Effector CD8-positive, alpha-beta T cell (primary cell): ENCODE measurements around the gene POLR3B.
A peak's percentile ranks its signal among the peaks of the same experiment; 100 is the strongest.
"Not testable (repeated sequence)": the region's sequence is repeated elsewhere in the genome, so short reads cannot be mapped to it uniquely, and the experiment has no call there.

Source experiments
- DNase-seq: peaks from one replicate; lab custom pipeline; 2025; lab: John Stamatoyannopoulos, UW
- total RNA-seq, 4 experiments: gene quantifications; one replicate each; lab custom pipeline; 2026; lab: John Stamatoyannopoulos, UW

The POLR3B gene
- 13.9 to 25.3 (median 15.5) reads per million in 4 experiments for total RNA-seq

- peak; percentile 91 for DNase-seq
Observed at GRCh38 chr12:106357549-106358395, at the start of gene POLR3B. Gene POLR3B (plus strand): TSS chr12:106357748. CDS start chr12:106357880, 132 bp downstream.

GRCh38 chr12:106308121-106308520 is 49.4 kb upstream of the POLR3B start:
- no peak for DNase-seq

GRCh38 chr12:106308611-106309010 is 48.9 kb upstream of the POLR3B start:
- DNase-seq: no peak

GRCh38 chr12:106309671-106310505 is 47.7 kb upstream of the POLR3B start:
- no peak for DNase-seq

- DNase-seq: no peak
Observed at GRCh38 chr12:106310687-106311086, 46.9 kb upstream of the POLR3B start.

GRCh38 chr12:106311139-106311538 is 46.4 kb upstream of the POLR3B start:
- no peak for DNase-seq

GRCh38 chr12:106313413-106313812 is 44.1 kb upstream of the POLR3B start:
- not testable (repeated sequence) for DNase-seq

GRCh38 chr12:106315523-106315922 is 42.0 kb upstream of the POLR3B start:
- DNase-seq: no peak

- no peak for DNase-seq
Observed at GRCh38 chr12:106317406-106318082, 40.0 kb upstream of the POLR3B start.

DNA sequence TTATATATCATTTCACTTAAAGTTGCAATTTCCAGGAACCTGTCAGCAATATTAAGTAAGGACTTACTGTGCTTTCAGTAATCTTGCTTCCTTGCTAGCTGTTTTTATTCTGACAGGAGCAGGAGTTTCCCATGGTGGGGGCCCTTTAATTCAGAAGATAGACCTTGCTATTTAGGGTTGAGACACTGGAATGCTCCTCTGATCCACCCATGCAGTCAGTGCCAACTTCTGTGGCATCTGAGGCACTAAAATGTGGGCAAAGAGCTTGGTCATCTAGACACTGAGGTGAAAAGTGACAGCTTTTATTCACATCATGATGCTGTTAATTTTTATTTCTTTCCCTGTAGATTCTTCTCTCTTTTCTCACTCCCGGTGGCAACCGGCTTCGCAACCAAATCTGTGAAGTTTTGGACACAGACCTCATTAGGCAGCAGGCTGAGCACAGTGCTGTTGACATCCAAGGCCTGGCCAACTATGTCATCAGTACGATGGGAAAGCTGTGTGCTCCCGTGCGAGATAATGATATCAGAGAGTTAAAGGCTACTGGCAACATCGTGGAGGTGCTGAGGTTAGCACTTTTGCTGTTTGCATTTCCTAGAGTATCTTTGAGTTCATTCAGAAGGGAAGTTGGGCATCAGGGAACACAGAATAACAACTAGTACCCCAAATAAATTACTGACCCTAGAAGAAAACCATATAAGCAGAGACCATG is 36.3 kb upstream of the POLR3B start:
- no peak for DNase-seq

DNA sequence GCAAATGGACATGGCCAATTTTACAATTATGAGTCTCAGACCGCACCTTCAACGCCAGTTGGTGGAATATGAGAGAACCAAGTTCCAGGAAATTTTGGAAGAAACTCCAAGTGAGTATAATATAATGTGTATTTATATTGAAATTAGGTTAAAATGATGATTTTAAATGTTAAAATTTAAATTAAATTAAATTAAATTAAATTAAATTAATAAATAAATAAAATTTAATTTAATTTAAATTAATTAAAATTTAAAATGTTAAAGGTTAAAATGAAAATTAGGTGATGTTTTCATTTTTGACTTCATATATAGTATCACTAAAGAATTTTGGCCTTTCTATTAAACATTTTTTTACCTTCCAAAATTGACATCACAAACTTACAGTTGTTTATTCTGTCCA is 34.0 kb upstream of the POLR3B start:
- DNase-seq: no peak

DNA sequence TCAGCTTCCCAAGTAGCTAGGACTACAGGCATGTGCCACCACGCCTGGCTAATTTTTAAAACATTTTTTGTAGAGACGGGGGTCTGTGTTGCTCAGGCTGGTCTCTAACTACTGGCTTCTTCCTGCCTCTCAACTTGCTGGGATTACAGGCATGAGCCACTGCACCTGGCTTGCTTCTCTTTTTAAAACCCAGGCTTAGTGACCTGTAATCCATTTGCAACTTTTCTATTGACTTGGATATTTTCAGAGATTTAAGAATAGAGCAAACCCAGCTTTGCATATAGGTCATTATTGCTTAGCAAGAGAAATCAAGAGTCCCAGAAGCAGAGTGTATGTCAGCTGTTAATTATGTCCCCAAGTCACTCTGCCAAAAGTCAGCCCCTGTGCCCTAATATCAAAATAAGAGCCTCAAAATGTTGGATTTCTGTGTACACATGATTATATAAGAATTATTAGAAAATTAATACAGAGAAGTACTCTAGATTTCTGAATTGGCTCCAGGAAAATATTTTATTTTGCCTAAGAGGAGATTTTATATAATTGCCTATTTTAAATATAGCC is 30.2 kb upstream of the POLR3B start:
- no peak for DNase-seq

DNA sequence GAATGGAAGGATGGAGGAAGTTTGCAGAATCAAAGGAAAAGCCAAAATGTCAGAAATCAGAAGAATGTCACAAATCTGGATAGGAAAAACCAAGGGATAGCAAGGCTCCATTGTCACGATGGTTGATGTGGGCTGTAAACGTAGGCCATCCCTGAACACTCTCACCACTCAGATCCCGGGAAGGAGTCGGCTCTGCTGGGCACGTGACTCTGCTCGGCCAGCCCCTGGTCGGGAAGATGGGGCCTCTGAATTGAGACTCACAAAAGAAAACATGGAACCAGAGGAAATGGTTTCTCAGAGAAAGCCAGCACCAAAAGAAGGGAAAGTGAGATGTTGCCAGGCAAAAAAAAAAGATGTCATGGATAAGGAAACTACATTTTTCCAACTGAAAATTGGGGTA is 28.8 kb upstream of the POLR3B start:
- no peak for DNase-seq

DNA sequence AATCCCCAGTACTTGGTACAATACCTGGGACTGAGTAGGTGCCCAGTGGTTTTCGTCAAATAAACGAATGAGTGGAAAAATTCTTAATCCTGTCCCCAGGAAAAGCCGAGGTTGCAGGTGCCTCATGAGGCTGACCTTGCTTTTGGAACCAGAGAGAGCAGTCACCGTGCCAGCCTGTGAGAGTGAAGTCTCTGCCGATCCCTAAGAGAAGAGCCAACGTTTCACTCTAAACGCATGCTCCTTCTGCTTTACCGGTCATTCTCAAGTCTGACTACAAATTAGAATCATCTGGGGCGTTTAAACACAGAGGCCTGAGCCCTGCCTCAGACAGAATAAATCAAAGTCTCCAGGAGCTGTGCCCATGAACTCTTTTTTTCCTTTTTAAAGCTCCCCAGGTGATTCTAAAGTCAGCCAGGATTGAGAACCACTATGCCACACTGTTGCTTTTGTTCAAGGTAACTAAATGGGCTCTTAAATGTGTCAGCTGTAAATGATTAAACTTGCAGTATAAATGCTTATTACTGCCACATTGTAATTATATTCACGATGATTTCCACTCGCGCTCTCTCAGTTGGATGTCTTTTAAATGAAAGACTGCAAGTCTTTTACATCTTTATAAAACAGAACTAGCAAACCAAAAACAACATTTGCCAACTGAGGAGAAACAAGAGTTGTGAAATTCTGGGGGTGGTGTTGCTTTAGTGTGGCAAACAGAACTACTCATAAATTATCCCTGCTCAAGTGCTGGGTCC is 28.1 kb upstream of the POLR3B start:
- DNase-seq: no peak

DNA sequence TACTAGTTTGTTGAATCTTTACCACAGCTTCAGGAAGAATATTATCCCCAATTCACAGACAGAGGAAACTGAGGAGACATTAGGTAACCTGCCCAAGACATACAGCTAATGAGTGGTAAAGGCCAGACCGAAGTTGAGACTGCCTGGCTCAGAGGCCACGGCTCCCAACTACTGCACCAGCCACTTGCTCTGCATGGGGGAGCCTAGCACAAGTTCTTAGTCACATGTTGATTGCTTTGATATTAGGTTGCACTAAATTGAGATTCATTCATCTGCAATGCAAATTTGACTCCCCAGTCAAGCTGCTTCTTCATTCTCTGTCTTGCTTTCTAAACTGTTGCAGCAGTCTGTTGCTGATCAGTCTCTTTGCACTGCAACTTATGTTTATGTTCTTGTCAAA is 25.9 kb upstream of the POLR3B start:
- DNase-seq: no peak

DNA sequence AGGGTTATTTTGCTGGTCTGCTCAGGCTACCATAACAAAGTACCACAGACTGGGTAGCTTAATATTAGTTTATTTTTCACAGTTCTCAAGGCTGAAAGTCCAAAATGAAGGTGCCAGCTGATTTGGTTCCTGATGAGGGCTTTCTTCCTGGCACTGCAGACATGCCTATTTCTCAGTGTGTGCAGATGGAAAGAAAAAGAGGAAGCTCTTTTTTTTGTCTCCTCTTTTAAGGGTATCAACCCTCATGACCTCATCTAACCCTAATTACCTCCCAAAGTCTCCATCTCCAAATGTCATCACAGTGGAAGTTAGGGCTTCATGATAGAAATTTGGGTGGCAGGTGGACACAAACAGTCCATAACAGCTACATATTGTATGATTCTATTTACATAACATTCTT is 25.0 kb upstream of the POLR3B start:
- no peak for DNase-seq

GRCh38 chr12:106333010-106333409 is 24.5 kb upstream of the POLR3B start:
- DNase-seq: no peak

DNA sequence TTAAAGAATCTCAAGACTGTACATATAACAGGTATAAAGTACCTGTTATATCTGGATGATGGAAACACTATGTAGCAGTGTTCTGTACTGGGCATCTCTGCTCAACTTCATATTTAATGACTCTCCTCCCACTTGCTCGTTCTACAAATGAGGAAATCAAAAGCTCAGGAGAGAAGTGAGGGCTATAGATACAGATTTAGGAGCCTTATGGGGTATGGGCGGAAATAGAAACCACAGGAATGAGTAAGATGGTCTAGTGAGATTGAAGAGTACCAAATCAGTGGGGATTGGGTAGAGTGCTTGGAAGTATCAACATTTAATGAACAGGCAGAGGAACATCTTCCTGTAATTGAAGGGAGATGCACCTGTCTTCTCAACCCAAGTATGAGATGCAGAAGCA is 23.8 kb upstream of the POLR3B start:
- no peak for DNase-seq

DNA sequence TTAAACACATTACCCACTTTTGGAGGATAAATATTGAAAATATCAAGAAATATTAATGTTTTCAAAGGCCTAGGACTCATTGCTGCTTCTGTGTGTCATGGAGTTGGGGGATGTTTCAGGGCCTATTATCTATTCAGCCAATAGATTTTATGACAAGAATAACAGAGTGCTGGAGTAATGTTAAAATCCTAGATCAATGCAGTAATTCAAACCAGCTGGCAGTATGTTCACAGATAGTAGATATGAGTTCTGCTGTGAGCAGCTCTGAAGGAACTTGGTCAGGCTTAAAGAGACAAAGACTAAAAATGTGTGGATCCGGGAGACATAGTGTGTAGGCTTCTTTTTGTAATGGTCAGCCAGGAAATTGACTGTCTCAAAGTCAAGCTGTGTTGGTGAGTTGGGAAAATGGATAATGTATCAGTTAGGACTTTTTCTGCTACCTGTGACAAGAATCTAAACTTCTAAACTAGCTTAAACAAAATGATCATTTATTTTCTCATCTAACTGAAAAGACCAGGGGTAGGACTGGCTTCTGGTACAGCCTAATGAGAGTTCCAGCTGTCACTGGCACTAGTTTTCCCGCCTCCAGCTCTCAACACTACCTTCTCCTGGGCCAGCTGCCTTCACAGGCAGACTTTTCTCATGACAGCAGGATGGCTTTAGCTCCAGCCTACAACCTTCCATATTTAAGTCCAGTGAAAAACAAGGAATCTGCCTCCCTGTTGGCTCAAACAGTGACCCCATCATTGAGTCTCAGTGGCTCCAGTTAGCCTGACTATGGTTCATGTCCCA is 16.3 kb upstream of the POLR3B start:
- DNase-seq: no peak
